Measurements from ENCODE around the gene LRBA.

Gene LRBA

DNA sequence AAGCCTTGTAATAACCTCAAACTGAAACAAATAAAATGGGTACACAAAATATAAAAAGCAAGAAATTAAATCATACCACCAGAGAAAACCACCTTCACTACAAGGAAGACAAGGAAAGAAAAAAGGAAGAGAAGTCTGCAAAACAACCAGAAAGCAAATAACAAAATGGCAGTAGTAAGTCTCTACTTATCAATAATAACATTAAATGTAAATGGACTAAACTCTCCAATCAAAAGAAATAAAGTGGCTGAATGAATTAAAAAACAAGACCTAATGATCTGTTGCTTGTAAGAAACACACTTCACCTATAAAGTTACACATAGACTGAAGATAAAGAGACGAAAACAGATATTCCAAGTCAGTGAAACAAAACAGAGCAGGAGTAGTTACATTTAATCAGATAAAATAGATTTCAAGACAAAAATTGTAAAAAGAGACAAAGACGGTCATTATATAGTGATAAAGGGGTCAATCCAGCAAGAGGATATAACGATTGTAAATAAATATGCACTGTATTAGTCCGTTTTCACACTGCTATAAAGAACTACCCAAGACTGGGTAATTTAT lies 289.0 kb downstream of the LRBA start:
- DNase-seq (ENCODE audit: low spot score), result no peak

DNA sequence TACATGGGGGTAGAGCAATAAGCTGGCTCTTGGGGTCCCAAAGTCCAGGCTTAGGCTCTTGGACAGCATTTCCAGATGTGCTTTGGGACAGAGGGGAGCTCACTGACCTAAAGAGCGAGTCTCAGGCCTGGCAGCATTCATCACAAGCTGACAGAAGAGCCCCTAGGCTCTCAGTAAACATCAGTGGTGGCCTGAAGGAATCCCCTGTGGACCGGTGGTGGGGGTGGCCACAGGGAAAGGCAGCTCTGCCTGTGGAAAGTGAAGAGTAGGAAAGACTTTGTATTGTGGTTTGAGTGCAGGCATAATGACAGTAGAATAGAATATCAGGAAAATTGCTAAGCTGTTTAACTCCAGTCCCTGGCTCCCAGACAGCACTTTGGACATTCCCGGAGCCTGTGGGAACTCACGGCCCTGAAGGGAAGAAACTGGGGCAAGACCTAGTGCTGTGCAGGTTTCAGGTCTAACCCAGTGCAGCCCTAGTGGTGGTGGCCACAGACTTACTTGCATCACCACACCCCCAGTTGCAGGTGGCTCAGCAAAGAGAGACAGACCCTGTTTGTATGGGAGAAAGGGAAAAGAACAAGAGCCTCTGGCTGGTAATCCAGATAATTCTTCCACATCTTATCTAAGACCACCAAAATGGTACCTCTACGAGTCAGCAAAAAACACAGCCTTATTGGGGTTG lies 291.2 kb downstream of the LRBA start:
- DNase-seq (ENCODE audit: low spot score), result no peak

DNA sequence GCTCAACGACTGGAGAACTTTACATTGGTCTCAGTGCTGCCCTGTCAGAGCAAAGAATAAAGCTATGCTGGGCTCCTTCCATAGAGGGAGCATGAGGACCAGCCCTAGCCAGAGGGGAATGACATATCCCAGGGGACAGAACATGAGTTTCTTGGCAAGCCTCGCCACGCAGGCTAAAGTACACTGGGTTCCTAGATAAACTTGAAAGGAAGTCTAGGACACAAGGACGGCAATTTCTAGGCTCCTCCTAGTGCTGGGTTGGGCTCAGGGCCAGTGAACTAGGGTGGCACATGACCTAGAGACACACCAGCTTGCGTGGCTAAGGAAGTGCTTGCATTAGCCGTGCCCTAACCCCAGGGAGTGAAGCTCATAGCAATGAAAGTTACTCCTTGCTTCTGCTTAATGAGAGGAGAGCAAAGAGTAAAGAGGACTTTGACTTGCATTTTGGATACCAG lies 292.1 kb downstream of the LRBA start:
- DNase-seq (ENCODE audit: low spot score), result no peak

DNA sequence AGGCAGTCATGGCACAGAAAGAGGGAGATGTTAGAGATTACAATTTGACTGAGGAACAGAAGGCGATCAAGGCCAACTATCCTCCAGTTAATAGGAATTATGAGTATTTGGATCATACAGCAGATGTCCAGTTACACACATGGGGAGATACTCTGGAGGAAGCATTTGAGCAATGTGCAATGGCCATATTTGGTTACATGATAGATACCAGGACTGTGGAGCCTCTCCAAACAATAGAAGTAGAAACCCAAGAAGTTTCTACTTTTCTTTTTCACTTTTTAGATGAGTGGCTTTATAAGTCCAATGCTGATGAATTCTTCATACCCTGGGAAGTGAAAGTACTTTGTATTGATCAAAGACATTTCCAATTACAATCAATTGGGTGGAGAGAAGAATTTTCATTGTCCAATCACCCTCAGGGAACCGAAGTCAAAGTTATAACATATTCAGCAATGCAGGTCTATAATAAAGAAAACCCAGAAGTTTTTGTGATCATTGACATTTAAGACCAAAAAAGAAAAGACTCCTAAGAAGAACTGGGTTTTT lies 294.0 kb downstream of the LRBA start:
- DNase-seq (ENCODE audit: low spot score), result no peak

DNA sequence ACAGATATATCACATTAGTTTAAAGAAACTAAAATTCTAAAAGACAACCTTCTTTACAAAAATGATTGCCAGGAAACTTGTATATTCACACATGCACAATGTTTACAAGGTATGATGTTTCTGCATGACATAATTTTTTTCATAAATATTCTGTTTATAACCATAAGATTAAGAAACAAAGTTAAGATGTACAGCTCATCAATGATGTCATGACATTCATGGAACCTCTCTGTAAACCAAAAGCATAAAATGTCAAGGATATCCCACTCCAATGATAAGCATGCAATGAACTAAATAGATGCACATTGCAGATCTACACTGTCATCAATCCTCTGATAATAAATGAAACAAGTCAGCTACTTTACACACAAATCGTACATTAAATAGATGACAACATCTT lies 297.1 kb downstream of the LRBA start:
- DNase-seq (ENCODE audit: low spot score), result no peak

DNA sequence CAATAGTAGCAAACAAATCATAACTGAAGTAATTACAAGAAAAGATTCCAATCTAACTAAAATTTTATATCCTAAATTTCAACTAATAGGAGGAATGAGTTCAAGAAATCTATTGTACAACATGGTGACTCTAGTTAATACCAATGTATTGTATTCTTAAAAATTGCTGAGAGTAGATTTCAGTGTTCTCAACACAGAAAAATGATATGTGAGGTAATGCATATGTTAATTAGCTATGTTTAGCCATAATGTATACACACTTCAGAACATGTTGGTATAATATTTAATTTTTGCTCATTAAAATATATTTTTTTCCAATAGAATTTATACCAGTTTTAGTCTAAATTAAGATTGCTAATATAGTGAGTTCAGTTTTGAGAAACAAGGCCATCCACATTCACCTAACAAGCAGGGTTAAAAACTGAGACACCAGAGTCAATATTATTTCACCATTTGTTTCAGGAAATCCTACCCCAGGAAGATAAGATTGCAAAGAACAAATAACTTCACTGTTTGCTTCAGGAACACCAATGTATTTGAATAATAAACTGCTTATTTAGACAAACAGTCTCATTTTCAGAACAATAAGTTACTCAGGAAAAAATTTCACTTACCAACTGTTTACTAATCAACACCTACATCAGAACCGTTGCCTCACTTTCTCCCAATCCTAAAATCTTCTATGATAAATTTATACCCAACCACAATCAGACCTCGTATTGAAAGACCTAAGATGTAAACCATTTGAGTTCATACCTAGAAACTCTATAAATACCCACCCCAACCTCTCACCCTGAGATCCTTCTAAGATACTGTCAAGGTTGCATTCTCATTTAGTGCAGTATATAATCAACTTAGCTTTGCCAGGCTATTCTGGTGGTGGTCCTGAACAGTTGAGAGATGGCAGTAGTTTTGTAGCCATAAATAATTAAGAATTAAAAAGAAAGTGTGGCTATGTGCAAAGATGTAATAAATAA lies 300.3 kb downstream of the LRBA start:
- no peak for DNase-seq (ENCODE audit: low spot score)

DNA sequence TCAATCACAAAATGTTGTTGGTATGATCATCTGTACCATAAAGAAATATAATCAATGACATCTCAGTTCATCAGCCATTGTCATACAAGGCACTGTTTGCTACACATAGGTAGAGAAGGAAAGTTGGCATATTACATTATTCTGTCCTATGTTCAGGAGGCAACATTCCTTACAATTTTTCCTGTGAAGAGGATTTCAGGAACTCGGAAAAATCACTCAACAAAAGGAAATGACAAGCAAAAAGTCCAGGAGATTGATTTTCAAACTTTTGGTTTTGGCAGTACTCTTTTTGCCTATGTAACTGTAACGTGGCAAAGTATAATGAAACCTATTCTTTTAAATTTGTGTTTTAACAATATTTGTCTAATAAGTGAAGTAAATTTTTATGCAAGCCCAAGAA lies 301.8 kb downstream of the LRBA start:
- no peak for DNase-seq (ENCODE audit: low spot score)

DNA sequence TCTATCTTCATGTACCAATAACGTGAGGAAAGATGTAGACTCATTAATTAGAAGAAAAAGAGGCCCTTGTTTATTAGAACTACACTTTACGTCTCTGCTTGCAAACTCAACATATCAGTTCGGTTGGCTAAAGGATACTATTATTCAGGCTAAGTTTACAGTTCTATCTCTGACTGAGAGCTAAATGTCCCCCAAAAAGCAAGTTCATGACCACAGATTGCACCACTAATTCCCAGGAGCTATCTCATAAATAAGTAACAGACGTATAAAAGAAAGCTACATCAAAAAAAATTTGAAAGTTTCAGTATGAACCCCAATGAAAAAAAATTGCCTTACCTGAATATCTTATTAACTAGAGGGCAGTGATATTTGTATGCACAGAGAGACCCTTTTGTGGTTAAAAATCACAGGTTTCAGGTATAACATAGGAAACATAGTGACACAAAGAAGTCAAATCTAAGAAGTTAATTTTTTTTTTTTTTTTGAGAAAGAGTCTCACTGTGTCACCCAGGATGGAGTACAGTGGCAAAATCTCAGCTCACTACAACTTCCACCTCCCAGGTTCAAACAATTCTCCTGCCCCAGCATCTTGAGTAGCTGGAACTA lies 304.2 kb downstream of the LRBA start:
- no peak for DNase-seq (ENCODE audit: low spot score)

DNA sequence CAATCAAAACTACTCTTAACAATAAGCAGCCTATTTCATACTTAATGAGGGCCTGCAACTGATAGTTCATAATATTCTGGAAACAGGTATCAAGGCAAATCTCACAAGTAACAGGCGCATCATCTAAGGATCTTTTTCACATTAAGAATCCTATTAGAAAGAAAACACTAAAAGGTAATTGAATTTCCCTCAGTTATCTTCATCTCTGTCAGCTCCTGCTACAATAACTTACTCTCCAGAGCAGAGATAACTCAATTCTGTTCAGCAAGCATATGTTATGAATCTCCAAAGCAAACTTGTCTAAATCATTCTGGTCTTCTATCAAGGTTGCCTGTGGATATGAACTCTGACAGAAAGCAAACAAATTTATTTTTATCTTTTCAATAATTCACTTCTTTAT lies 307.1 kb downstream of the LRBA start:
- DNase-seq (ENCODE audit: low spot score), result no peak

DNA sequence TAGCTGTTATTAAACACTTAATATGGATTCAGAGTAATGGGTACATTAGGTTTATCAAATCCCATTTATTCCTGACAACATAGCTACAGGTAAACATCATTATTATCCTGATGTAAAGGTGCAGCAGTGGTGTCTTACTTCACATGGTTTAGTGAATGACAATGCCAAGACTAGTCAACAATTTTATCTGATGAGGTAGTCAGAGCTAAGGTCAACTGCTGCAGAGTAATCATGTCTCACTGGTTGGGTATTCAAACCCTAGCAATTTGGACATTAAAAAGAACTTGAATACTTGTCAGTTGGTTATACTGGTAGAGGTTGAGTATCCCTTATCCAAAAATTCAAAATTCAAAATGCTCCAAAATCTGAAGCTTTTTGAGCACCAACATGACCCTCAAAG lies 315.5 kb downstream of the LRBA start:
- DNase-seq (ENCODE audit: low spot score), result no peak

DNA sequence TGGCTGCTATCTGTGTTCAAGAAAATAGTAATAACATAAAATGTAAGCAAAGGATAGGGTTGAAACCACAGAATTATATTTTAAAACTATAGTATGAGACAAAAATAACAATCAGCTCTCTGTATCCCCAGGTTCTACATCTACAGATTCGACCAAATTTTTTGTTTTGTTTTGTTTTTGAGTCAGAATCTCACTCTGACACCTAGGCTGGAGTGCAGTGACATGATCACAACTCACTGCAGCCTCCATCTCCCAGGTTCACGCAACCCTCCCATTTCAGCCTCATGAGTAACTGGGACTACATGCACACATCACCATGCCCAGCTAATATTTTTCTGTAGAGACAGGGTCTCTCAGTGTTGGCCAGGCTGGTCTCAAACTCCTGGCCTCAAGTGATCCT lies 319.9 kb downstream of the LRBA start:
- no peak for DNase-seq (ENCODE audit: low spot score)

DNA sequence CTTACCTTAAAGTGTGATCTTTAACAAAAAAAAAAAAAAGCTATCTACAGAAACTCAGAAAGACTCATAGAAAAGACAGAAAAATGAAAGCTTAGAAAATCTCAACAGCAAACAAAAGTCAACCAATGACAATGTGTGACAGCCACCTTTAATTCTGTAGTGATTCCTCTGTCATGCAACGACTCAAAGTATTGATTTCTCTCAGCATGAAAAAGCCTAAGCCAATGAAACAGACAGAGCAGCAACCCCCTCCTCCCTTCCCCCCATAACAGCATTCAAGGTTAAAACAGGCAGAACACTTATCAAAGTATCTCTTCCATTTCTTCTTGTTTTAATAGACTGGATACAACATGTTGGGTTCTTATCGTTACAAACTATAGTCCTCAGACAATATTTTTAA lies 320.6 kb downstream of the LRBA start:
- DNase-seq (ENCODE audit: low spot score), result no peak

DNA sequence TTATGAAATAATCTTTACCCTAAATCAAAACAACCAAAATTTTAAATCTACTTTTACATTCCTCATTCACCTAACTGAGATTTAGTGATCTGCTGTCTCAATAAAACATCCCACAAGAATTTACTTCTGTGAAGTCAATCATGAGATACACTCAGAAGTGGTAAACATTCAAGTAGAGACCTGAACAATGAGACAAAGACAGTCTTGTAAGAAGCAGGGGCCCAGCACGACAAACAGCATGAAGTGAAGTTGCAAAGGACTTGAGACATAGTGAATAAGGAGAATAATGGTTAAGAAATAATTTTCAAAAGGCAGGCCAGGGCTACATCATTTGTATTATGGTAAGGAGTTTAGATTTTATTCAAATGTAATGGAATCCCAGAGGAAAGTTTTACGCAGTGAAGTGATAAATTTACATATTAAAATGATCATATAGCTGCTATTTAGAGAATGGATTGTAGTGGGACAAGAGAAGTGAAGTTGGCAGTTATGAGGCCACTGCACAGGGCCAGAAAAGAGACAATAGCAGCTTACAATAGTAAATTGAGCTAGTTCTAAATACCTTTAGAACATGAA lies 331.2 kb downstream of the LRBA start:
- no peak for DNase-seq (ENCODE audit: low spot score)

DNA sequence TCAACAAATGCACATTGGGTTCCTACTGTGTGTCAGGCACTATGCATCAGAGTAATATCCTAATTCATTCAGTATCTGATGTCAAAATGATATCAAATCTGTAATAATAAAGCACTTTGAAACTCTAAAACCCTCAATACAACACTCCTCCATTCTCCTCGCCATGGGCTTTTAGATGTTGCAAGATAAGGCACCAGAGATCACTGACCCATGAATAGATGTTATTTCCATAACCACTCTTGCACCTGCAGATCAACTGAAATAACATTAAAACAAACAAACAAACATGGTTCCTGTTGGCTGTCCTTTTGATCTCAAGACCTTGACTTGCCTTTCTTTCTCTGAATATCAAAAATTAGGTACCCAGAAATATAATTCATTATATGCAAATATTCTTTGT lies 333.0 kb downstream of the LRBA start:
- DNase-seq (ENCODE audit: low spot score), result no peak

DNA sequence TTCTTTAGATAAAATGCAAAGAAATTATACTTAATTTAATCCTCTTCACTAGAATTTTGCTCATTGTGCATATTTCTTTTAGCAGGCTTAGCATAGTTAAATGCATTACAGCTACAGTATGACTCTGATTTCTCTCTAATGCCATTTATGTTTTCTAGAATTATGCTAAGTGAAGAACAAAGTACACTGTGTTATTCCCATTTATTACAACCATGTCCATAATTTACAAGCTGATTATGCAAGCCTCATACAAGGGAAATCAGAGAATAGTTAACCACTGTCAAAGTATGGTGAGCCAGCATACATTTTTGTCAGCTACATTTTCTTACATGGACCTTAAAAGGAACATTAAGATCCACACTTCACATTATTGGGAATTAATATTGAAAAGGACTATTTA lies 334.0 kb downstream of the LRBA start:
- DNase-seq (ENCODE audit: low spot score), result no peak

DNA sequence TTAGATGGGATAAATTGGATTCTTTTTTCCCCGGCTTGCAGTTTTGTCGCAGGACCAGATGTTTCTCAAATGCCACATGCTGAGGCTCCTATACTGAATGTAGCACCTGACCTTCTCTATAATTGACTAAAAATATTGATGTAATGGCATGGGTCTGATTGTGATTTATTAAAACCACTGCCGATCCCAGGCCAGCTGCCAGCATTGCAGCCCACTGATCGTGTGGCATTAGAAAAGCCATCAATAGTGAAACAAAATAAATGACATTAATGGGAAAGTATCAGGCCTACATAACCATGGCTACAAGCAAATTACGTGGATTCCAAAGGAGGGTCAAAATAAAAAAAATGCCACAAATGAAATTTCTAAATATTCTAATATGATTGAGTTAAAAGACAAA lies 334.4 kb downstream of the LRBA start:
- no peak for DNase-seq (ENCODE audit: low spot score)

DNA sequence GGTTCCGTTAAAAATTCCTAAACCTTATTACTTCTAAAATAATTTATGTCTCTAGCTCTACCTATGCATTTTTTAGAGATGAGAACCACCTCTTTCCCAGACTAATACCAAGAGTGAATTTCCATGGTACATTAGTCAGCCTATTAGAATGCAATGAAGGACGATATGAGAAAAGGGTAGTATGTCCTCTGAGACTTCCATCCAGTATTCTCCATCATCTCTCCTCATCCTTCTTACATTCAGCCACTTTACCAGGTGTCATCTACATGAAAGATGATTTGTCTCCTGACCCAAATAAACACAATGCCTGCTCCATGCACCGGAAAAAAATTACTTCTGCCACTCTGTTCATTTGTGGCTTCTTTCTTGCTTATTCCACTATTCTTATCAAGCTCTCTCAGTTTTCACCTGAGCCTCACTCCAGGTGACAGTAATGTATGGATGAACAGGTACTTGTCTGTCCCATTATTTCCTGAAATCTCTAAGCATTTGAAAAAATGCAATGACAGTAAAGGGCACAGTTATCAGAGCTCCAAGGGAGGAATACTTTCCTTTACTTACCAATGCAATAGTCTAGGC lies 335.2 kb downstream of the LRBA start:
- peak; percentile 25 for DNase-seq (ENCODE audit: low spot score)

DNA sequence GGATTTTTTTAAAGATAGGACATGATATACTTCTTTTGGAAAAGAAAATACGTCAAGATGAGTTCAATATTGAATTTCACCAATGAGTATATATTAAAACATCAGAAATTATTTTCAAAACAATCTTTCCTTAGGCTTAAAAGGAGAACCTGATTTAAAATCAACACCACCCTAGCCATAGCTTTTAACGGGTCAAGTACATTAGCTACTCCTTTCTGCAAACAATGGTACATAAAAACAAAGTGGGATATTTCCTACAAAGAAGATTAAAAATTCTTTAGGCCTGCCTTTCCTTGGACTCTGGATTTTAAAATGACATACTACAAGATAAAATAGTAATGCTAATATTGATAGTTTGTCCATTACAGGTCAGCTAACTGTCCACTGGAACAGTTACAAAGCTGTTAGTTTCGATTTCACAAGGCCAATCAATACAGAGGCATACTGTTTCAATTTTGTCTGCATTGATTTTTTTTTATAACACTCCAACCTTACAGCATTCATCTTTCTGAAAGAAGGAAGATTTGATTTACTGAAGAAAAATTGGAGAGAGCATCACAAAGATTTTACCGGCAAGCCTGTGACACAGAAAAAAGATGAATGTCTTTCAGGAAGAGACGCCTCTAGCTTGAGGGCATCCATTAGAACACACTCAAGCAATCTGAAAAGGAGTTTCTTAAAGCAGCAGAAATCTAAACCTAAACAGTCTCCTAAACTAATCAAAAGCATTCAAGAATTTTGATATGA lies 335.9 kb downstream of the LRBA start:
- peak; percentile 7 for DNase-seq (ENCODE audit: low spot score)

DNA sequence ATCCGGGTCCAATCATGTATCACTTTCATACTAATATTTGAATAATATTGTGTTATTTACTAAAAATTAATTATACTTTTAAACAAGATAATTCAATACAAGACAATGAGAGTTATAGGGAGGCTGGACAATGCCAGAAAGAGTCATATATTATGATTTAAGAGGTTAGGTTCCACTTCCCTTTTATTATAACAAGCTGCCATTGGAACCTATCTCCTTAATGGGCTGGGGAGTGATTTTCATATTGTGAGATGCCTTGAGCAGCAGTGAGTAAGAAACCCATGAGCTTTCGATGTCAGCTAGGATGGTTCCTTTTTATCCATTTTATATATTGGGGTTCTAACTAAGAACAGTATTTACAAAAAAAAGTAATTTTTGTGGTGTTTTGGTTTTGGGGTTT lies 341.3 kb downstream of the LRBA start:
- DNase-seq (ENCODE audit: low spot score), result no peak

DNA sequence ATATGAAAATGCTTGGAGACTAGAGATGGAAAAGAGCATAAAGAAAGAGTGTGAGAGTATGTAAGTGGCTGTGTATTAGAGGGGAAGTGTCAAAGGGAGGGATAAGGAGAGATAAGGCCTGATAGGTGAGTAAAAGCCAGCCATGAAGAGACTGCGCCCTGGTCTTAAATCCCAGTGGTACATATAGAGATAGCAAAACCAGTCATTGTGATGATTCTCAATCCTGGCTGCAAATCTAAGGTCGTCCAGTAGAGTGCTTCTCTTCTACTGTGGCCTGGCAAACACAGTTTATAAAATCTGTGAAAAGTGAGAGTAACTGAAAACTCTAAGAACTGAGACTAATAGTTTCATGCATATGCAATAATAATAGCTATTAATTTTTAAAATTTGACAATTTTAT lies 346.3 kb downstream of the LRBA start:
- no peak for DNase-seq (ENCODE audit: low spot score)

DNA sequence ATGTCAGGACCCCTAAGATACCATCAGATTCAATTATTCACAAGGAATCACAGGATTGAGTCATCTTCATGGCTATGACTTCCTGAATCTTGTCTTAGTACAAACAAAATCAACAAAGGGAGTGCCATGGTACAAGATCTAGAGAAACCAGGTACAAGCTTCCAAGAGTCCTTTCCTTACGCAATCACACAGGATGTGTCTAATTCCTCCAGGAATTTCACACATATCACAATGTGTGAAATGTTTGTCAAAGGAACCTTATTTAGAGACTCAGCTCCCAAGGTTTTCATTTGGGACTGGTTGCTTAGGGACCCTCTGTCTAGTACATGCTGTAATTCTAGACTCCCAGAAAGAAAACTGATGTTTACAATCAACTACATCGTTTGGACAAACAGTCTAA lies 350.1 kb downstream of the LRBA start:
- DNase-seq (ENCODE audit: low spot score), result peak; percentile 4
